Suprapubic skin (tissue), 4 donors: Measurements from ENCODE around the gene PRLR. TPM values are rescaled to one million over a fixed set of nuclear protein-coding genes. Genes with fewer than 3 reads are reported as not detected.

ENCODE experiments used
- DNase-seq, 2 donors: peaks; one replicate each; pipeline ENCODE4 v3.0.0-alpha.2; 2019; ENCODE audit warnings: low spot score in 2 of 2
- H3K27ac ChIP-seq: fragments of 200-600 bp; sonication (generic); one replicate; pipeline ENCODE4 v1.5.1; 2019
- H3K27me3 ChIP-seq: fragments of 200-600 bp; sonication (generic); one replicate; pipeline ENCODE4 v1.5.1; 2019
- H3K36me3 ChIP-seq: fragments of 200-600 bp; sonication (generic); one replicate; pipeline ENCODE4 v1.5.1; 2019
- H3K4me1 ChIP-seq: fragments of 200-600 bp; sonication (generic); one replicate; pipeline ENCODE4 v1.5.1; 2019
- H3K4me3 ChIP-seq: fragments of 200-600 bp; sonication (generic); one replicate; pipeline ENCODE4 v1.5.1; 2019; ENCODE audit warnings: mild to moderate bottlenecking
- H3K9me3 ChIP-seq: fragments of 200-600 bp; sonication (generic); one replicate; pipeline ENCODE4 v1.5.1; 2019
- CTCF ChIP-seq, 2 donors: fragments of 200-600 bp in 1 of 2; fragments of 450-650 bp in 1 of 2; sonication (generic) in 1 of 2; IDR thresholded peaks; one replicate each; pipeline ENCODE4 v1.5.1; 2016 to 2019; ENCODE audit warnings: antibody characterized with exemption in 2 of 2, mild to moderate bottlenecking in 1 of 2, moderate library complexity in 1 of 2
- EP300 ChIP-seq: sonication (generic); formaldehyde crosslinking; IDR thresholded peaks from one replicate; pipeline ENCODE4 v1.6.1; 2017; ENCODE audit warnings: antibody characterized with exemption
- POLR2A ChIP-seq, 2 donors: fragments of 450-650 bp; IDR thresholded peaks; one replicate each; pipeline ENCODE4 v1.6.1; 2017; ENCODE audit warnings: antibody characterized with exemption in 2 of 2, mild to moderate bottlenecking in 2 of 2, moderate library complexity in 2 of 2
- POLR2AphosphoS5 ChIP-seq, 3 donors: sonication (generic); formaldehyde crosslinking; IDR thresholded peaks; one replicate each; pipeline ENCODE4 v1.6.1; 2017; ENCODE audit warnings: antibody characterized with exemption in 3 of 3
- WGBS: methylation state at CpG from one replicate; pipeline ENCODE4 v1.1.5; 2018; 5-methylcytosine and 5-hydroxymethylcytosine counted together
- total RNA-seq, 4 donors: library from RNA; depleted of rRNA; stranded (reverse); fragments of >200 nt; gene quantifications; one replicate each; pipeline ENCODE4 v1.1.0, GENCODE V29; 2016

Gene PRLR
- total RNA-seq, 4 donors from 2014 or later, result 8.0 to 18.7 (median 17.6) TPM

DNA sequence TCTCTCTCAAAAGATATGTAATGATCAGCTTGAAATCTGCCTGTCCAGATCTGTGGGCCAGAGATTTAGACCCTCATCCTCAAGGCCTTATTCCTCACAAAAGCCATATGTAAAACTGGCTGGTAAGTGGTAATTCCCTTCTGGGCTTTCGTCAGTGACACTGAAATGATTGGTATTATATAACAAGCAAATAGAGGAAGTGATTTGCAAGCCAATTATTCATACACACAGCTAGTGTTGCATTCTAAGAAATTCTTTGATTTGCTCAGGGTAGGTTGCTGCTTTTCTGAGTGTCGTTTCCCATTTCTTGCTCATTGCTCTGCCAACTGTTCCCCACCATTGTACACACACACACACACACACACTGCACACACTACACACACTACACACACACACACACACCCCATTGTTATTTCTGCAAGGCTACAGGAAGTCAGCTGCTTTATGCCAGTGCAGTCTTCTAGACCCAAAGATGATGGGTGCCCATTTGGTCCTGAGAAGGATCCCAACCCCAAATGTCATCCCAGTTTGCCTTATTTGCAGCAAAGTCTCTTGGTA is 76.8 kb downstream of the PRLR start:
- no peak for DNase-seq
- no peaks in the 10 kb centered on the region for H3K27me3 ChIP-seq
- H3K4me1 ChIP-seq, result no peaks in the 10 kb centered on the region
- no peaks in the 10 kb centered on the region for H3K9me3 ChIP-seq
- no peak overlapping the region for H3K4me3 ChIP-seq
- TF ChIP-seq POLR2A (IDR thresholded peaks at IDR 0.05), result no peak
- no peak for TF ChIP-seq CTCF (IDR thresholded peaks at IDR 0.05)
- no peak for TF ChIP-seq EP300
- no peak for TF ChIP-seq POLR2AphosphoS5 (IDR thresholded peaks at IDR 0.05)
- no peaks in the 10 kb centered on the region for H3K36me3 ChIP-seq
- no peak overlapping the region for H3K27ac ChIP-seq
- WGBS, result 34% methylated on average over 2 of the region's 2 CpGs

DNA sequence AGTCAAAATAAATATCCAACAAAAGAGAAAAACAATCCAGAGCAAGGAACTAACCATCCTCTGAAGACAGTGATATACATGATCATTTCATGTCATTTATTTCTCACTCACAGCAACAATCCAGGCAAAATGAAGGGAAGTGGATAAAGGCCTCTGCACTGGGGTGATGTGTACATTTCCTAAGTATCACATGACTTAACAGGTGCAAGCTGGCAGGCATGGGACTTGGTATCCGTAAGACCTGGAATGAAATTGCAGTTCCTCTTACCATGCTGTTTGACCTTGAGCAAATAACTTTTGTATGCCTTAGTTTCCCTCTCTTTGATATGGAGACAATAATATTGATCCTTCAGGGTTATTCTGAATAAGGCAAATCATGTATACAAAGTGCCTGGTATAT is 77.6 kb downstream of the PRLR start:
- 83% methylated on average over 1 of the region's 1 CpG for WGBS

GRCh38 chr5:35151146-35151920 is 79.0 kb downstream of the PRLR start:
- no peak for DNase-seq
- Histone ChIP-seq H3K27ac (no peak overlapping the region), H3K4me1 (no peaks in the 10 kb centered on the region), H3K27me3 (no peaks in the 10 kb centered on the region), H3K4me3 (no peak overlapping the region), H3K9me3 (no peaks in the 10 kb centered on the region), H3K36me3 (no peaks in the 10 kb centered on the region)
- 64% methylated on average over 1 of the region's 1 CpG for WGBS
- TF ChIP-seq POLR2AphosphoS5 (IDR thresholded peaks at IDR 0.05), result no peak
- TF ChIP-seq POLR2A (IDR thresholded peaks at IDR 0.05), result no peak
- TF ChIP-seq CTCF (IDR thresholded peaks at IDR 0.05), result no peak

More for the DNA sequence above, 77.6 kb downstream of the PRLR start:
- no peak for TF ChIP-seq POLR2AphosphoS5 (IDR thresholded peaks at IDR 0.05)
- TF ChIP-seq POLR2A (IDR thresholded peaks at IDR 0.05), result no peak
- TF ChIP-seq CTCF (IDR thresholded peaks at IDR 0.05), result no peak
- no peak for TF ChIP-seq EP300
- no peak for DNase-seq
- no peaks in the 10 kb centered on the region for H3K27me3 ChIP-seq
- H3K9me3 ChIP-seq, result no peaks in the 10 kb centered on the region
- no peak overlapping the region for H3K4me3 ChIP-seq
- H3K4me1 ChIP-seq, result no peaks in the 10 kb centered on the region
- H3K36me3 ChIP-seq, result no peaks in the 10 kb centered on the region
- H3K27ac ChIP-seq, result no peak overlapping the region

- 64% methylated on average over 1 of the region's 1 CpG for WGBS
- no peaks in the 10 kb centered on the region for H3K9me3 ChIP-seq
- TF ChIP-seq CTCF (IDR thresholded peaks at IDR 0.05) (no peak), EP300 (no peak), POLR2AphosphoS5 (IDR thresholded peaks at IDR 0.05) (no peak), POLR2A (IDR thresholded peaks at IDR 0.05) (no peak)
- no peak overlapping the region for H3K4me3 ChIP-seq
- DNase-seq, result no peak
- no peaks in the 10 kb centered on the region for H3K4me1 ChIP-seq
- no peaks in the 10 kb centered on the region for H3K27me3 ChIP-seq
- H3K27ac ChIP-seq, result no peak overlapping the region
- no peaks in the 10 kb centered on the region for H3K36me3 ChIP-seq
These were observed 81.2 kb downstream of the PRLR start for GRCh38 chr5:35149041-35149440.

- H3K27me3 ChIP-seq, result no peaks in the 10 kb centered on the region
- 85% methylated on average over 3 of the region's 3 CpGs for WGBS
- H3K27ac ChIP-seq, result no peak overlapping the region
These were observed 83.9 kb downstream of the PRLR start for GRCh38 chr5:35146406-35146805.

More at GRCh38 chr5:35146406-35146805, 83.9 kb downstream of the PRLR start:
- Histone ChIP-seq H3K4me3 (no peak overlapping the region), H3K9me3 (no peaks in the 10 kb centered on the region), H3K4me1 (no peaks in the 10 kb centered on the region), H3K36me3 (no peaks in the 10 kb centered on the region)
- TF ChIP-seq POLR2AphosphoS5 (IDR thresholded peaks at IDR 0.05), result no peak
- no peak for TF ChIP-seq CTCF (IDR thresholded peaks at IDR 0.05)
- TF ChIP-seq EP300, result no peak
- no peak for TF ChIP-seq POLR2A (IDR thresholded peaks at IDR 0.05)
- no peak for DNase-seq
